Femur (tissue), 1 donor: ENCODE data around the gene OR13H1.
"Not testable (repeated sequence)": the region's sequence is repeated elsewhere in the genome, so short reads cannot be mapped to it uniquely, and the experiment has no call there.

Experiments
- DNase-seq: peaks from one replicate; pipeline ENCODE4 v3.0.0-alpha.2; 2017

The OR13H1 gene

GRCh38 chrX:131543774-131544173 lies at the start of gene OR13H1:
OR13H1 (plus strand) TSS chrX:131544074; CDS start chrX:131544074, 0 bp downstream.
- no peak for DNase-seq

GRCh38 chrX:131501556-131501955 lies 42.3 kb upstream of the OR13H1 start:
- DNase-seq = not testable (repeated sequence)

- no peak for DNase-seq
These were observed 30.5 kb upstream of the OR13H1 start for GRCh38 chrX:131513159-131513914.

GRCh38 chrX:131521824-131522223 lies 22.1 kb upstream of the OR13H1 start:
- no peak for DNase-seq

GRCh38 chrX:131544218-131544617 lies 344 bp downstream of the OR13H1 start:
- no peak for DNase-seq

GRCh38 chrX:131549011-131549410 lies 5.1 kb downstream of the OR13H1 start:
- no peak for DNase-seq

GRCh38 chrX:131552453-131552852 lies 8.6 kb downstream of the OR13H1 start:
- DNase-seq = not testable (repeated sequence)

GRCh38 chrX:131558562-131558961 lies 14.7 kb downstream of the OR13H1 start:
- DNase-seq = no peak

GRCh38 chrX:131564553-131565229 lies 20.8 kb downstream of the OR13H1 start:
- no peak for DNase-seq

GRCh38 chrX:131565909-131566308 lies 22.0 kb downstream of the OR13H1 start:
- DNase-seq = no peak

- no peak for DNase-seq
These were observed 27.5 kb downstream of the OR13H1 start for GRCh38 chrX:131571348-131571747.

- DNase-seq = no peak
These were observed 28.6 kb downstream of the OR13H1 start for GRCh38 chrX:131572372-131573014.

- no peak for DNase-seq
These were observed 33.5 kb downstream of the OR13H1 start for GRCh38 chrX:131577413-131577812.

- DNase-seq = no peak
These were observed 34.3 kb downstream of the OR13H1 start for GRCh38 chrX:131577999-131578734.

- DNase-seq = not testable (repeated sequence)
These were observed 35.0 kb downstream of the OR13H1 start for GRCh38 chrX:131578735-131579367.

GRCh38 chrX:131588995-131589394 lies 45.1 kb downstream of the OR13H1 start:
- no peak for DNase-seq
